ENCODE data around the gene SCRN1.

The SCRN1 gene

DNA sequence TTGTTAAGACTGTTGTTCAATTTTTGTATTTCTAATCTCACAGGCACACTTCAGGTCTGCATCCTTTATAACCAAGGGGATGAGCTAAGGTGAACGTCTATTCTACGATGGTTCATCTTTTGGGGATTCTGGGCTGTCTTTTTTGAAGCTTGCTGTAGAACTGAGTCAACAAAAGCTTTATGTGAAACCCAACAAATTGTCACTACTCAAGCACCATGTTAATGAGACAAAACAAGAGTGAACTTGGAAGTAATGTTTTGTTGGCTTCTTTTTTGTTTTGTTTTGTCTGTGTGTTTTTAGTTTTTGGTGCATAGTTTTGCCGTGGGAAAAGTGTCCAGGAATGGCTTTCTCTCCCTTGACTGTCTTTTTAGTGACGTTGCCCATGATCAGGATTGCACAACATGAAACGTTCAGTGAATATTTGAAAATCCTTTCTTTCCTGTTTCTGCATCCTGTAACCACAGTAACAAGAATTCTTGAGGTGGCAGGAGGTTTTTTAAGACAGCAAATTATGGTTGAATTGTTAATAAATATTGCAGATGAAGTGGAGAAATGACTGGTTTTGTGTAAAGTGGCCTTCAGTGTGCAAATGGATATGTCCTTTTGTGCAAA lies 117.7 kb downstream of the SCRN1 start:
- no peaks in the 10 kb centered on the region for H3K9me3 ChIP-seq (ENCODE audit: severe bottlenecking)
- no peak overlapping the region for H3K27ac ChIP-seq

More for the DNA sequence above, 117.7 kb downstream of the SCRN1 start:
- no peak for DNase-seq
- TF ChIP-seq, protein P1, sequence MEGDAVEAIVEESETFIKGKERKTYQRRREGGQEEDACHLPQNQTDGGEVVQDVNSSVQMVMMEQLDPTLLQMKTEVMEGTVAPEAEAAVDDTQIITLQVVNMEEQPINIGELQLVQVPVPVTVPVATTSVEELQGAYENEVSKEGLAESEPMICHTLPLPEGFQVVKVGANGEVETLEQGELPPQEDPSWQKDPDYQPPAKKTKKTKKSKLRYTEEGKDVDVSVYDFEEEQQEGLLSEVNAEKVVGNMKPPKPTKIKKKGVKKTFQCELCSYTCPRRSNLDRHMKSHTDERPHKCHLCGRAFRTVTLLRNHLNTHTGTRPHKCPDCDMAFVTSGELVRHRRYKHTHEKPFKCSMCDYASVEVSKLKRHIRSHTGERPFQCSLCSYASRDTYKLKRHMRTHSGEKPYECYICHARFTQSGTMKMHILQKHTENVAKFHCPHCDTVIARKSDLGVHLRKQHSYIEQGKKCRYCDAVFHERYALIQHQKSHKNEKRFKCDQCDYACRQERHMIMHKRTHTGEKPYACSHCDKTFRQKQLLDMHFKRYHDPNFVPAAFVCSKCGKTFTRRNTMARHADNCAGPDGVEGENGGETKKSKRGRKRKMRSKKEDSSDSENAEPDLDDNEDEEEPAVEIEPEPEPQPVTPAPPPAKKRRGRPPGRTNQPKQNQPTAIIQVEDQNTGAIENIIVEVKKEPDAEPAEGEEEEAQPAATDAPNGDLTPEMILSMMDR (IDR thresholded peaks at IDR 0.05; ENCODE audit: low read depth, low read length), result no peak
- Histone ChIP-seq H3K4me3 (ENCODE audit: low read depth, low read length) (no peak overlapping the region), H3K36me3 (no peaks in the 10 kb centered on the region), H3K27me3 (ENCODE audit: insufficient read depth, low read depth, severe bottlenecking) (no peaks in the 10 kb centered on the region)

Measured in WERI-Rb-1 (cell line).